Measurements from ENCODE around the gene CHSY1. TPM values are rescaled to one million over a fixed set of nuclear protein-coding genes. Genes with fewer than 3 reads are reported as not detected.

CHSY1 gene
- polyA plus RNA-seq, 4 donors: 36.6 to 55.0 (median 48.4) TPM

DNA sequence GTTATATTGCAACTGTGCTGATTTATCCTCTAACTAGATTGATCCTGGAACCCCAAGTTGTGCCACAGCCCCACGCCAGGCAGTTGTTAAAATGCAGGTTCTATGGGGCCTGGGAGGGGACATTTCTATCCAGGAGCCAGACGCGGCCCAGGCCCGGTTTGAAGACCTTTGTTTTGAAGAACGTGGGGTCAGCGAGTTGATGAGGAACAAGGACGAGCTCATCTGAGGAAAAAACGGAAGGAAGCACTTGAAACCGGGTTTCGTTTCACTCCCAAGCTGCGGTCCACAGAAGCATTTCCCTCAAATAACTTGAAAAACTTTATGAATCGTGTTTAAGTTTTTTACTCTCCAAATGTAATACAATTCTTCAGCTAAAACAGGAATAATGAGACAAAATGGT, 76.4 kb downstream of the CHSY1 start:
- DNase-seq (ENCODE audit: low read depth in 4 of 4, low spot score in 3 of 4): no peak

DNA sequence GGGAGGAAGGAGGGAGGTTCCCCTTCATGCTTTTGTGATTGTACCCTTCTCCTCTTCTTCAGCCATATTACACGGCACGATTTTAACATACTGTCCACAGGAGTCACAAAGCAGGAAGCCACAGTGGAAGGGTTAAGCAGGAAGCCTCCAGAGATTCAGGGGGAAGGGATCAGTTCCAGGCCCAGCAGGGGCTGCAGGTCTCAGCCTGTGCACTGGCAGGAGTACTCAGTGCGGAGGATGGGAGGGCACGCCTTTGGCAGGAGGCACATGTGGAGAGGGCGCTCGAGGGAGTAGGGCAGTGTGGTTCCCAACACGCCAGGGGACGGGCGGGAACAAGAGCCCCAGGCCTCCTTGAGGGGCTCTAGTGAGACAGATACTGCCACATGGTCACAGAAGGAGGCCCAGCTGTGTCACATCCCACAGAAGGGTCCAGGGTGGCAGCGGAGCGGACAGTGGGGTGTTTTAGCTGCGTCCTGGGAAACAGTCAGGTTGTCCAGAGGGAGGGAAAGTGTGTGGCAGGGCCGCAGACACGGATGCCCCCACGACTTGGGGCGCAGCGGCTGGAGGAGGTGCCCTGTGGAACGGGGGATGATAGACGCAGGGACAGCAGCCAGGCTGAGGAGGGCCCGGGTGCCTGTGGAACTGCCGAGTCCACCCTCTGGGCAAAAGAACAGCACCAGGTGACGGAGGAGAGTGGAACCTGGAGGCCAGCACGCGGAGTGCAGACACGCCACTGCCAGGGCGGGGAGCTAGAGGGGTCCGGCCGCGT, 77.5 kb downstream of the CHSY1 start:
- DNase-seq (ENCODE audit: low read depth in 4 of 4, low spot score in 3 of 4): no peak

DNA sequence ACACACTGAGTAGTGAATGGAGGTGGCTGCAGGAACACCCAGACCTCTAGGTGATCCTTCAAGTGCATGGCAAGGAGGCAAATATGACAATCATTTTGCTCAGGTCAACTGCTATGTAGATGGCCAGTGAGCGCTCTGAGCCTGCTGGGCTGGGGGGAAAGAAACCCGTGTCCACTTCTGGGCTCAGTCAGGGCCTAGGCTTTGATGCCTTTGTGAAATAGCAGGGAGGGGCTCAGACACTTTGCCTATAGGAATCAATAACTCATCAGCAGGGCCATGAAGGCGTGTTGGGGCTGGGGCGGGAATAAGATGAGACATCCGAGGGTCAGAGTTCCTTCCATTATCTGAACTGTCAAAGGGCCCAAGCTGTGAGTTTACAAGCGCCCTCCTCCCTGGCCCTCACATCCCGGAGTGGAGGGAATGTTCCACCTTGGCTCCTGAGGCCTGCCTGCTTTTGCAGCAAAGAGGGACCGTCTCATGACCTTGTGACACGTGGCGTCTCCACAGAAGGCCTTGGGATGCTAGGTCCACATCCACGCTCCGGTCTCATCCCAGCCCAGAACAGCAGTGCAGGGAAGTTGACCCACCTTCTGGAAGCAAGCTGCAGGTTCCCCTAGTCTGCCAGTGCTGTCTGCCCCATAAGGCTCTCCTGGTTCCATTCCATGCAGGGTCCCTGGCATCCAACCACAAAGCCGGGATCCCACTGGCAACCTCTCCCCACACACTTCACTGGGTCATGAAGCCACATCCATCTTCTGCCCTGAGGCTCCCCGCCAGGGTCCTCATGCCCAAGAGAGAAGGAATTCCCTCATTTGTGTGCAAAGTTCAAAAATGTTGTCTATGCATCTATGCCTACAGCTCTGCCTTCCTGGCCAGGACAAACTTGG, 78.4 kb downstream of the CHSY1 start:
- no peak for DNase-seq (ENCODE audit: low read depth in 4 of 4, low spot score in 3 of 4)

DNA sequence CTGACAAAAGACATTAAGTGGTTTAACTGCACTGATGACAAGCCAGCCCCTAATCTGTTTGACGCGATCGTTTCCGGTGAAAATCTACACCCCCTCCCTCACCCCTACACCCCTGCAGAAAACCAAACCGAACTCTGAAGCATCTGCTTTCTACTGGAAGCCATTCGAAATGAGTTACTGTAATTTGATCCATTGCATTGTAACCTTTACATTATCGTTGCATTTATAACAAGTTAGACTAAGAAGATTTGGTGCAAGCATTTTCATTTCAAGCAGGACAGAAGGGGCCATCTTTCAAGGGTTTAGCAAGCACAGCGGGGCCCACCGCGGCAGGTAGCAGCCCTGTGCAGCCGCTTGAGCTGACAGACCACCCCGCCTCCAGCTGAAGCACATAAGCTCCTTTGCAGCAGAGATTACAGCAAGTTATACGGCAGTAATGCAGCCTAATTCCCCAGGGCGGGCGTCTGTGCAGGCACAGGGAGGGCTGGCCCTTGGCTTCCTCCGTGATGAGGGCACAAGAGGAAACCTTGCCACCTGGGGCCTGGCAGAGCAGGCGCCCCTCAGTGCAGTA, 79.3 kb downstream of the CHSY1 start:
- no peak for DNase-seq (ENCODE audit: low read depth in 4 of 4, low spot score in 3 of 4)

DNA sequence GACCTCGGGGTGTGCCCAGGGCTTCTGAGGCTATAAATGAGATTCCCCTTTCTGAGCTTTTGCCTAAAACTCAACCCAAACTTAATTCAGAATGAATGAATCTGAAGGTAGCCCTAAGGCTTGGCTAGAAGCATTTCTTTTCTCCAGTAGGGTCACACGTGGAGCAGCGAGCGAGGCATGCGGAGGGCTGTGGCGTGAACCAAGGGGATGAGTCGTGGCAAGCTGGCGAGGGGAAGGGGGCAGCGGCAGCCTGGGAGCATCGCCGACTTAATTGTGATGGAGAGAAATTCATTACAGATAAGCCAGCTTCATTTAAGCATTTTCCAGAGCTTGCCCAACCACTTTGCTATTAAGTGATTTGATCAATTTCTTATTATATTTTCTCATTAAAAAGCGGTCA, 79.9 kb downstream of the CHSY1 start:
- DNase-seq (ENCODE audit: low read depth in 4 of 4, low spot score in 3 of 4): no peak

DNA sequence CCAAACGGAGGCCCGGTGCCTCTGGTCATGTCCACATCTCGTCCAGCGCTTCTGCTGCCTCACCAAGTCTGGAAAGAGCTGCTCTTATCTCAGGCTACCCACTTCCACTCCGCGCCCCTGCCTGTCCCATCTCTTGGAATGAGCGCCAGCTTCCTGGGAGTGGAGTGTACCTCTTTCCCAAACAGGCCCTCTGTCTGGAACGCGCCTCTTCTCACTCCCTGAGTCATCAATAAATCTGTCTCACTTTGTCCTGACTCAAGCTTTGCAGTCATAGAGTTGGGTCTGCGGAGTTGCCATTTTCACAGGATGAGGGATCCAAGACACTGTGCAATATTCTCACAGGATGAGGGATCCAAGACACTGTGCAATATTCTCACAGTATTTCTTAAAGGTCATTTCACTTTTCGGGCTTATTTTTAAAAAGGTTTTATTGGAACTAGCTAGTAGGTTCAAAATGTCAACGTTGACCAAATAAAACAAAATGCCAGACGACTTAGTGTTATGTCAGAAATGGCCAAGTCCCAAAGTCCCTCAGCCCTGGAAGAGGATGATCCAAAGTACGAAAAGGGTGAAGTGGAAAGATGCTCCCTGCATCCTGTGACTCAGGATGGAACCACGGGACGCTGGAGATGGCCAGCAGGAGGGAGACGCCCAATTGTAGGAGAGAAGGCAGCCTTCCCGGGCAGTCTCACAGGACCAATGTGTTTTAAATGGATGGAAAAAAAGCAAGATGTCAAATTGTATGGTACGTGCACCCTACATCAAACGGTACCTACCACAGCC, 81.1 kb downstream of the CHSY1 start:
- no peak for DNase-seq (ENCODE audit: low read depth in 4 of 4, low spot score in 3 of 4)

DNA sequence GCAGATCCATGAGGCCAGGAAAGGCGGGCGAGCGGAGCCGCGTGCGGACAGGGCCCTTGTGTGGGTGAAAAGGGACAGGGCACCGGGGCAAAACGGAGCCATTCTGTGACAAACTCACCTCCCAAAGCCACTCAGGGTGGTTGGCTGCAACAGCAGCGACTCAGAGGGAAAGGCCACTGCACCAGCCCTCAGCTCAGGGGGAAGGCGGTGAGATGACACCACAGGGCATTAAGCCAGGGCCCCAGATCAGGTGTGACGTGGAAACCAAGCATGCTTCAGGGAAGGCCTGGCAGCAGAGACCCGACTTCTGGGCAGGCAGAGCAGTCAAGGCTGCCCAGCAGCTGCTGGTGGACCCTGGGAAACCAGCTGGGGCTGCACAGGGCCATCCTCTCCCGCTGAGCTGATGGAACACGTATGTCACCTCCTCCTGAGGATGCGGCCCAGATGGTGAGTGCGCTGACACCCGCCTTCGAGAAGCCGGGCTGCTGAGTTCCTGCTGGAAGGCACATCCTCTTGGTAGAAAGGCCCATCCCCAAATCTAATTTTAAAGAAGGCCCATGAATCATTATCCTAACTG, 82.3 kb downstream of the CHSY1 start:
- no peak for DNase-seq (ENCODE audit: low read depth in 4 of 4, low spot score in 3 of 4)

DNA sequence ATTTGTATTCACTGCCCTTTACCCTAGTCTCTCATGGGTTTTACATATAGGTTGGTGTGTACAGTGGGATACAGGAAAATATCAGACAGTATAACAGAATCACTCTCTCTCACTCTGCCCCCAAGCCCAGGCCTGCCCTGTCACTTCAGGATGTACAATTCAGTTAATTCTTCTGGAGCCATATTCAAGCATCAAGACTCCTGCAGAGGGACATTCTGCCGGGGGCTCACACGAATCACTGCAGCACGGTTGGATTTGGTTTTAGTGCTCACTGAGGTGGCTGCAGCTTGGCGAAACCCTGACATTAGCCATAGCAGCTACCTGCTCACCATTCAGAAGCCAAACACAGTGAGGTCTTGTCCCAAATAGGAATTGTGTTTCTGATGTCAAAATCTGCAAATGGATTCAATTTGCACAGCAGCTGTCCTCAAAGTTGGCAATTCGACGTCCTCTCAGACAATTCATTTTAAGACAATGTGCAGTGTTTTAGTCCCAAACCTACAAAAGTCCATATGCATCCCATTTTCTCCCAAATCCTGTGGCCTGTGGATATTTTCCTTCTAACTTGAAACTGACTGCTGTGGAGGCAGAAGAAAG, 82.9 kb downstream of the CHSY1 start:
- no peak for DNase-seq (ENCODE audit: low read depth in 4 of 4, low spot score in 3 of 4)

DNA sequence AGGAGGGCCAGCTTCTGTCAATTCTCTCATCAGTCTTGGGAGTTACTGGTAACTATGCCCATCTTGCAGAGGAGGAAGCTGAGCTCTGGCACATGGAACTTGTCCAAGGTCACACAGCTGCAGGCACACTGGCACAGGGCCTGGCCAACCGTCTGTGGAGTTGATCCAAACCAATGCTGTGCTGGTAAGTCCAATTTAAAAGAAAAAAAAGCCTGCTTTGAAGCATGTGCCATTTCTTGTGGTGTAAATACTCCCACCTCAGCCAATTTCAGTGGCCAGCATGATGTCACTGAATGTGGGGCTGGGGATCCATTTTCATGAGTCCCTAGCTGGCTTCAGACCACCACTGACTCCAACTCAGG, 83.4 kb downstream of the CHSY1 start:
- DNase-seq (ENCODE audit: low read depth in 4 of 4, low spot score in 3 of 4): no peak

DNA sequence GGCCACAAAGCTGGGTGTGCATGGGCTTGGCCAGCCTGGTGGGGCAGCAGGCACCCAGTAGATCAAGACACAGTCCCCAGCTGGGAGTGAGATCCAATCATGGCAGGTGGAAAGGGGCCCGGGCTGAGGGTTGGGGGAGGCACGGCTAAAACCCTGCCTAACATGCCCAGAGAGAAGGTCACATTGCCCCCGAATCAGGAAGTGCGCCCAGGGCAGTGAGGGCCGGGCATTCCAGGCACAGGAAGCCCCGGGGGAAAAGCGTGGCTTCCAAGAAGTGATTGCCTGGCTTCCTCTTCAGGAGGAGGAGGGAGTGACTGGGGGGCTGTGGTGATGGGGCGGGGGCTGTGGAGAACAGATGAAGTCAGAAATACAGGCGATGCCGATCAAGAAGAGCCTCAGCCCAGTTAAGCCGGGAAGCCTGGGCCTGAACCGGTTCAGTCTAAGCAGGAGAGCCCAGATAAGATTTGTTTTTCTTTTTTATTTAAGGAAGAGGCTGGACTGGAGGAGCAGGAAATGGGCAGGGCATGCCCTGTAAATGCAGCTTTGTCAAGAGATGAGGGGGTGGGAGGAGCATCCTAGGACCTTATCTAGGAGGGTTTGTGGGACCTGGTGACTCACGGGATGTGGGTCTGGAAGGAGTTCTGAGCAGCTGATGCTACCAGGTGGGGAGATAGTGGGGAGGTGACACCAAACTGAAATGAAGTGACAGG, 83.9 kb downstream of the CHSY1 start:
- no peak for DNase-seq (ENCODE audit: low read depth in 4 of 4, low spot score in 3 of 4)

DNA sequence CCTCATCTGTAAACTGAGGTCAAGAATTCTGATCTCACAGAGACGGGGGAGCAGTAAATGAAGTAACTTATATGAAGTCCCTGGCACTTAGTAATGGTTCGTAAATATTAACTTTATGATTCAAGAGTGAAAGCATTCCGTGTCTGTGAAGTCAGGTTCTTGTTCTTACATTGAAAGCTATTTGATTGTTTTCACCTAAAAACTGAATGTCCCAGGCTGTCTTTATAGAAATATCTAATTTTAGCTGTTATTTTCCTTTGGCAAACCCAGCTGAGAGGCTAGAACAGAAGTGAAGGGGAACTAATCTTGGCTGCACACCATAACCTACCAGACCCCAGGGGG, 84.5 kb downstream of the CHSY1 start:
- no peak for DNase-seq (ENCODE audit: low read depth in 4 of 4, low spot score in 3 of 4)

DNA sequence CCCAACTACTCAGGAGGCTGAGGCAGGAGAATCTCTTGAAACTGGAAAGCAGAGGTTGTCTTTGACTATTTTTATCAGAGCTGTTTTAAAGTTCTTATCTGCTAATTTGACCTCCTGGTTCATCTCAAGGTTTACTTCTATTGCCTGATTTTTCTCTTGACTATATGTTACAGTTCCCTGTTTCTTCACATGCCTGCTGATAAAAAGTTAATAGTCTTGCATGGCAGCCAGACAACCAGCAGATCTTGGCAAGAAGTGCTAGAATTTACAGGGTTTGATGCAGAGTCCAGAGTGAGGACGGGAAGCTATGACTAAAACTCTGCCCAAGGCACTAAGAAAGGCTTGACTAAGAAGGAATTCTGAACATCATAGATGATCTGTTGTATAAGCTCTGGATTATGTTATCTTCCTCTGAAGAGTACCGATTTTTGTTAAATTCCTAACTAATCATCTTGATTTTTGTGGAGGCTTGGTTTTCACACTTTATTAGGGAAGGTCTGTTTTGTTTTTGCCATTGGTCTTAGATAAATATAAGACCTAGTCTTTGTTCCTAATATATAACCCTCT, 85.9 kb downstream of the CHSY1 start:
- DNase-seq (ENCODE audit: low read depth in 4 of 4, low spot score in 3 of 4): no peak

DNA sequence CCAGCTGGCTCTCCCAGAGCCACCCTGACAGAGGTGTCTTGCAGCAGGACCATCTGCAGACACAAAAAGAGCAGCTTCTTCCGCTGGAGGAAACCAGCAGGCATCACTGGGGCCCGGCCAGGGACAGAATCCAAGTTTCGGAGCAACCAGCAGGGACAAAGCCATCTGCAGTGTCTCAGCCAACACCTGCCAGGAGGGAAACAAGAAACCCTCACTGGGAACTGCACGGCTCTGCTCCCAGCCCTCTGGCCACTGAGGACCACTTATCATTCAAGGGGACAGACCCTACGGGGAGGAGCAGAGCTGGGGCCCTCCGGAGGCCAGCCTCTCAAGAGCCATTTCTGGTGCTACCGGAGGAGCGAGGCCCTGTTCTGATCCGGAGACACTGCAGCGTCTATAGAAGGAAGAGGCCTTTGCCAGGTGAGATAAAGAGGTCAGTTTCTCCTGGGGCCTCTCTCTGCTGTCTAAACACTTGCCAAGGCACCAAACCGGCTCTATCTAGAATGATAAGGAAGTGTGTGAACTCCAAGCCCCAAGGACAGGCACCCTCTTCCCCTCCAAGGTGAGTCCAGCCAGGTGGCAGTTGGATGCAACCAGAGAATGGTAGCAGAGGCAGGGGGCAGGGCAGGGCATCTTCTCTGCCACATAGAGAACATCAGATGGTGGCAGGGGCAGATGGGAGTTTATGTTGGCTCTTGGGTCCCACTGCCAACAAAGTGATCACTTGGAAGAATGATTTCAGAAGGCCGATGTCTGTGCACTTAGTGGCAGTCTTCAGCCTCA, 89.0 kb downstream of the CHSY1 start:
- no peak for DNase-seq (ENCODE audit: low read depth in 4 of 4, low spot score in 3 of 4)

DNA sequence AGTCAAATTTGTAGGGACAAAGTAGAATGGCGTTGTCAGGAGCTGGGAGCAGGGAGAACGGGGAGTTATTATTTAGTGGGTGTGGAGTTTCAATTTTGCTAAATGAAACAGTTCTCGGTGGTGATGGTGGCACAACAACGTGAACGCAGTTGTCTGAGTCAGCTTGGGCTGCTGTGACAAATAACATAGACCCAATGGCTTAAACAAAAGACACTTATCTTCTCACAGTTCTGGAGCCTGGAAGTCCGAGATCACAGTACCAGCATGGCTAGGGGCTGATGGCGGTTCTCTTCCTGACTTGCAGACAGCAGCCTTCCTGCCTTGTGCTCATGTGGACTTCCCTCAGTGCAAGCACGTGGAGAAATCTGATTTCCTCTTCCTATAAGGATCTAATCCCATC, 90.2 kb downstream of the CHSY1 start:
- DNase-seq (ENCODE audit: low read depth in 4 of 4, low spot score in 3 of 4): no peak

DNA sequence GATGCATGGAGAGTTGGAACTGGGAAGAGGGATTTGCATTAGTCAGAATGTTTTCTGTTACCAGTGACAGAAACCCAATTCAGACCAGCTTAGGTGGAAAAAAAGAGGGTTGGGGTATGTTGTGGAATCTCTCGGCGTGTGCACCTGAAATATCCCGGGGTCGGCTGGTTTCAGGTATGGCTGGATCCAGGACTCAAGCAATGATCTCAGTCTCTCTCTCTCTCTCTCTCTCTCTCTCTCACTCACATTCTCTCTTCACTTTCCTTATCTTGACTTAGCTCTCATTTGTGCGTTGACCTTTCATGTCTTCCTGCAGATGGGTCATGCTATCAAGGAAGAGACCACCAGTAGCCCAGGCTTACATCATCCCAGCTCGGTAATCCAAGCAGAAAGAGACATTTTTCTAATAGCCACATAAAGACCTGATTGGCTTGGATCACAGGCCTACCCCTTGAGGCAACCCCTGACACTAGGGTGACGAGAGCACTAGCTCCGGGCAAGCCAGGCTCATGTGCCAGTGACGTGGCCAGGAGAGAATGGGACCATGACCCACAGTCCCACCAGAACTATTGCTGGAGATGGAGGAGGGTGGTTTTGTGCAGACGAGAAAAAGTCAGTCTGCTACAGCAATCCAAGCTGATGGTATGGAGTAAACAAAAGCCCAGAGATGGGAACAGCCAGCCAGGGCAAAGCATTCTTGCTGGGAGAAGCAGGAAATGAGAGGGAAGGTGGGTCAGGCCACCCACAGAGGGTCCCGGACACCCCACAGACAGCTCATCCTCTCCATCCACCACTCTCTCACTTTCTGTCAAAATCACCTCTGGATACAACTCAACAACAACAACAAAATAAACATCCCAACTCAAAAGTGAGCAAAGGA, 91.7 kb downstream of the CHSY1 start:
- no peak for DNase-seq (ENCODE audit: low read depth in 4 of 4, low spot score in 3 of 4)

DNA sequence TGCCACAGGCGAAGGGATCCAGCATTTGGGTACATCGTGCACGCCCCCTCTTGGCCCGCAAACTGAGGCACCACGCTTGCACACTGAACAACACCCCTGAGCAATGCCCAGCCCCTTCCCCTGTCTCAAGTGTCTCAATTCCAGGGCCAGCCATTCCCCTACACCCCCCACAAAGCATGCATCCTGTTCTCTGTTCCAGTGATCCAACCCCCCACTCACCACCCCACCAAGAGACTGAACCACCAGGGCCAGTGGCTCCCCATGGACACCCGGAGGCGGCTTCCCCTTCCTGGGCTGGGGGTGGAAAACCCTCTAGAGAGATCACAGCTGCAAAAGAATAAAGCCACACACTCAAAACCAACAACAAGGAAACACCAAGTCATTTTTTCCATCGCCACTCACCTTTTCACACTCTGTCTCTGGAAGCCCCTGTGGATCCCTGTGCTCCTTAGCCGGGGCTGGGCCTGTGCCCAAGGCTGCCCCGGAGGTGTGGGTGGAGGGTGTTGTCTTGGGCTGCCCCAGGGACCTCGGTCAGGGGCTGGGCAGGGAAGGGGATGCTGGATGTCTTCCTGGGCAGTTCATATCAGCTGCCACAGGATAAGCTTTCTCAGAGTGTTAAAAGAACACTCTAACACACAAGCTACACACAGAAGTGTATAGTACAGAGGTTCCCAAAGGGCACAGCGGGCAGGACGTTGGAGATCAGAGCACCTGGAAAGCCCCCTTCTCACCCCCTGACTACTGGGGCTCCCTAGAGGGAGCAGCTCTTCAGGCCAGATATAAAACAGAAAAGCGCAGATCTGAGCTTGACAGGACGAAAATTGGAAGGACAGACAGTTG, 92.5 kb downstream of the CHSY1 start:
- DNase-seq (ENCODE audit: low read depth in 4 of 4, low spot score in 3 of 4): no peak

All from left renal pelvis (tissue), 4 donors.